Measurements from ENCODE around the gene CARS1. TPM values are rescaled to one million over a fixed set of nuclear protein-coding genes. Genes with fewer than 3 reads are reported as not detected.

CARS1 gene
- total RNA-seq, 1 donor from 2014 or later: 26.0 TPM

GRCh38 chr11:2960139-2960538, 97.1 kb downstream of the CARS1 start:
- peaks cover 0 to 74% of the 10 kb centered on the region in 2 donors for H3K36me3 ChIP-seq
- TF ChIP-seq POLR2A (IDR thresholded peaks at IDR 0.05): no peak
- TF ChIP-seq POLR2AphosphoS5 (IDR thresholded peaks at IDR 0.05; ENCODE audit: insufficient read depth in 1 of 2, low read depth in 1 of 2): no peak
- TF ChIP-seq CTCF (IDR thresholded peaks at IDR 0.05): no peak

GRCh38 chr11:2958251-2958650, 99.0 kb downstream of the CARS1 start:
- intact Hi-C loops (cut with DNase I): no loop called here
- Histone ChIP-seq H3K9me3 (no peaks in the 10 kb centered on the region), H3K27ac (no peak overlapping the region), H3K4me3 (no peak overlapping the region), H3K36me3 (peaks cover 0 to 76% of the 10 kb centered on the region in 2 donors), H3K27me3 (no peaks in the 10 kb centered on the region), H3K4me1 (no peaks in the 10 kb centered on the region)
- no peak for DNase-seq (ENCODE audit: extremely low spot score in 2 of 2)
- no peak for TF ChIP-seq CTCF (IDR thresholded peaks at IDR 0.05)
- TF ChIP-seq POLR2AphosphoS5 (IDR thresholded peaks at IDR 0.05; ENCODE audit: insufficient read depth in 1 of 2, low read depth in 1 of 2): no peak
- TF ChIP-seq POLR2A (IDR thresholded peaks at IDR 0.05): no peak

More at GRCh38 chr11:2960139-2960538, 97.1 kb downstream of the CARS1 start:
- no peaks in the 10 kb centered on the region for H3K9me3 ChIP-seq
- intact Hi-C loops (cut with DNase I): no loop called here
- H3K4me1 ChIP-seq: no peaks in the 10 kb centered on the region
- H3K4me3 ChIP-seq: no peak overlapping the region
- no peak for DNase-seq (ENCODE audit: extremely low spot score in 2 of 2)
- no peak overlapping the region for H3K27ac ChIP-seq
- no peaks in the 10 kb centered on the region for H3K27me3 ChIP-seq

- no peaks in the 10 kb centered on the region for H3K27me3 ChIP-seq
- no peak for DNase-seq (ENCODE audit: extremely low spot score in 2 of 2)
- peaks cover 0 to 88% of the 10 kb centered on the region in 2 donors for H3K36me3 ChIP-seq
- intact Hi-C loops (cut with DNase I): no loop called here
- TF ChIP-seq POLR2AphosphoS5 (IDR thresholded peaks at IDR 0.05; ENCODE audit: insufficient read depth in 1 of 2, low read depth in 1 of 2) (no peak), POLR2A (IDR thresholded peaks at IDR 0.05) (no peak), CTCF (IDR thresholded peaks at IDR 0.05) (no peak)
- H3K4me1 ChIP-seq: no peaks in the 10 kb centered on the region
- no peak overlapping the region for H3K27ac ChIP-seq
- no peak overlapping the region for H3K4me3 ChIP-seq
- H3K9me3 ChIP-seq: no peaks in the 10 kb centered on the region
Observed at GRCh38 chr11:2955906-2956476, 101.2 kb downstream of the CARS1 start.

GRCh38 chr11:2954263-2954662, 103.0 kb downstream of the CARS1 start:
- no peaks in the 10 kb centered on the region for H3K27me3 ChIP-seq
- intact Hi-C loops (cut with DNase I): no loop called here
- TF ChIP-seq POLR2AphosphoS5 (IDR thresholded peaks at IDR 0.05; ENCODE audit: insufficient read depth in 1 of 2, low read depth in 1 of 2): no peak
- no peak for TF ChIP-seq POLR2A (IDR thresholded peaks at IDR 0.05)
- no peak for TF ChIP-seq CTCF (IDR thresholded peaks at IDR 0.05)
- no peaks in the 10 kb centered on the region for H3K9me3 ChIP-seq
- H3K36me3 ChIP-seq: peaks cover 0 to 93% of the 10 kb centered on the region in 2 donors
- DNase-seq (ENCODE audit: extremely low spot score in 2 of 2): no peak
- H3K27ac ChIP-seq: no peak overlapping the region
- H3K4me1 ChIP-seq: no peaks in the 10 kb centered on the region
- H3K4me3 ChIP-seq: no peak overlapping the region

- Histone ChIP-seq H3K4me1 (no peaks in the 10 kb centered on the region), H3K27ac (no peak overlapping the region), H3K36me3 (peaks cover 0 to 89% of the 10 kb centered on the region in 2 donors), H3K9me3 (no peaks in the 10 kb centered on the region), H3K27me3 (no peaks in the 10 kb centered on the region), H3K4me3 (no peak overlapping the region)
- no peak for TF ChIP-seq CTCF (IDR thresholded peaks at IDR 0.05)
- TF ChIP-seq POLR2AphosphoS5 (IDR thresholded peaks at IDR 0.05; ENCODE audit: insufficient read depth in 1 of 2, low read depth in 1 of 2): no peak
- TF ChIP-seq POLR2A (IDR thresholded peaks at IDR 0.05): no peak
- intact Hi-C loops (cut with DNase I): no loop called here
- DNase-seq (ENCODE audit: extremely low spot score in 2 of 2): no peak
Observed at GRCh38 chr11:2952290-2952689, 104.9 kb downstream of the CARS1 start.

Measured in vagina (tissue), 2 donors.